DND-41 (cell line): Measurements from ENCODE around the gene USP9X.

Experiments used
- ATAC-seq: fragments of 200-7000 bp; cut with Tn5 transposase; 3 replicates; pipeline ENCODE4 v1.9.1; 2021; ENCODE audit warnings: low read depth; ENCODE audit not compliant: insufficient read depth
- DNase-seq: peaks from one replicate; pipeline ENCODE4 v3.0.0-alpha.2; 2020
- H2AFZ ChIP-seq: 2 replicates; pipeline ENCODE4 v1.6.0; 2012; ENCODE audit warnings: low read depth, low read length
- H3K27ac ChIP-seq: 2 replicates; pipeline ENCODE4 v1.5.1; 2012; ENCODE audit warnings: low read length, inconsistent platforms
- H3K27me3 ChIP-seq: fragments of 200-600 bp; sonication (generic); 2 replicates; pipeline ENCODE4 v1.6.0; 2012; ENCODE audit warnings: low read length, mild to moderate bottlenecking, inconsistent platforms; ENCODE audit not compliant: insufficient read depth, poor library complexity
- H3K36me3 ChIP-seq: 2 replicates; pipeline ENCODE4 v1.5.1; 2012; ENCODE audit warnings: low read length, inconsistent platforms; ENCODE audit not compliant: insufficient read depth
- H3K4me1 ChIP-seq: 2 replicates; pipeline ENCODE4 v1.5.1; 2012; ENCODE audit warnings: mild to moderate bottlenecking, low read length; ENCODE audit not compliant: insufficient read depth
- H3K4me2 ChIP-seq: 2 replicates; pipeline ENCODE4 v1.6.0; 2012; ENCODE audit warnings: mild to moderate bottlenecking, moderate library complexity, low read length, inconsistent platforms; ENCODE audit not compliant: insufficient read depth
- H3K4me3 ChIP-seq, 2 experiments: fragments of 200-600 bp in 1 of 2; shearing (Covaris generic) in 1 of 2; 2 replicates each; pipeline ENCODE4 v1.5.1; 2012 to 2016; ENCODE audit warnings: inconsistent platforms in 2 of 2, low read length in 2 of 2, mild to moderate bottlenecking in 2 of 2, low read depth in 1 of 2, moderate library complexity in 1 of 2
- H3K79me2 ChIP-seq: 2 replicates; pipeline ENCODE4 v1.6.0; 2012; ENCODE audit warnings: low read length, inconsistent platforms; ENCODE audit not compliant: insufficient read depth
- H3K9ac ChIP-seq: 2 replicates; pipeline ENCODE4 v1.6.0; 2012; ENCODE audit warnings: low read depth, mild to moderate bottlenecking, inconsistent platforms, low read length, moderate library complexity
- H3K9me3 ChIP-seq: 2 replicates; pipeline ENCODE4 v1.5.1; 2012; ENCODE audit warnings: low read length, moderate library complexity, mild to moderate bottlenecking, inconsistent platforms; ENCODE audit not compliant: insufficient read depth, severe bottlenecking
- H4K20me1 ChIP-seq: 2 replicates; pipeline ENCODE4 v1.6.0; 2012; ENCODE audit warnings: low read length; ENCODE audit not compliant: insufficient read depth
- EZH2 ChIP-seq: IDR thresholded peaks from 3 replicates; pipeline ENCODE4 v1.6.1; 2012; ENCODE audit warnings: borderline replicate concordance, low read depth, mild to moderate bottlenecking, moderate library complexity, low read length, inconsistent platforms; ENCODE audit not compliant: severe bottlenecking
- TF ChIP-seq, protein P1 (sequence below): IDR thresholded peaks from 2 replicates; pipeline ENCODE4 v1.5.1; 2012; ENCODE audit warnings: borderline replicate concordance, low read length, moderate library complexity, mild to moderate bottlenecking; ENCODE audit not compliant: poor library complexity, severe bottlenecking; ENCODE audit errors: extremely low read depth

USP9X gene, protein sequence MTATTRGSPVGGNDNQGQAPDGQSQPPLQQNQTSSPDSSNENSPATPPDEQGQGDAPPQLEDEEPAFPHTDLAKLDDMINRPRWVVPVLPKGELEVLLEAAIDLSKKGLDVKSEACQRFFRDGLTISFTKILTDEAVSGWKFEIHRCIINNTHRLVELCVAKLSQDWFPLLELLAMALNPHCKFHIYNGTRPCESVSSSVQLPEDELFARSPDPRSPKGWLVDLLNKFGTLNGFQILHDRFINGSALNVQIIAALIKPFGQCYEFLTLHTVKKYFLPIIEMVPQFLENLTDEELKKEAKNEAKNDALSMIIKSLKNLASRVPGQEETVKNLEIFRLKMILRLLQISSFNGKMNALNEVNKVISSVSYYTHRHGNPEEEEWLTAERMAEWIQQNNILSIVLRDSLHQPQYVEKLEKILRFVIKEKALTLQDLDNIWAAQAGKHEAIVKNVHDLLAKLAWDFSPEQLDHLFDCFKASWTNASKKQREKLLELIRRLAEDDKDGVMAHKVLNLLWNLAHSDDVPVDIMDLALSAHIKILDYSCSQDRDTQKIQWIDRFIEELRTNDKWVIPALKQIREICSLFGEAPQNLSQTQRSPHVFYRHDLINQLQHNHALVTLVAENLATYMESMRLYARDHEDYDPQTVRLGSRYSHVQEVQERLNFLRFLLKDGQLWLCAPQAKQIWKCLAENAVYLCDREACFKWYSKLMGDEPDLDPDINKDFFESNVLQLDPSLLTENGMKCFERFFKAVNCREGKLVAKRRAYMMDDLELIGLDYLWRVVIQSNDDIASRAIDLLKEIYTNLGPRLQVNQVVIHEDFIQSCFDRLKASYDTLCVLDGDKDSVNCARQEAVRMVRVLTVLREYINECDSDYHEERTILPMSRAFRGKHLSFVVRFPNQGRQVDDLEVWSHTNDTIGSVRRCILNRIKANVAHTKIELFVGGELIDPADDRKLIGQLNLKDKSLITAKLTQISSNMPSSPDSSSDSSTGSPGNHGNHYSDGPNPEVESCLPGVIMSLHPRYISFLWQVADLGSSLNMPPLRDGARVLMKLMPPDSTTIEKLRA (N-terminal part only)

DNA sequence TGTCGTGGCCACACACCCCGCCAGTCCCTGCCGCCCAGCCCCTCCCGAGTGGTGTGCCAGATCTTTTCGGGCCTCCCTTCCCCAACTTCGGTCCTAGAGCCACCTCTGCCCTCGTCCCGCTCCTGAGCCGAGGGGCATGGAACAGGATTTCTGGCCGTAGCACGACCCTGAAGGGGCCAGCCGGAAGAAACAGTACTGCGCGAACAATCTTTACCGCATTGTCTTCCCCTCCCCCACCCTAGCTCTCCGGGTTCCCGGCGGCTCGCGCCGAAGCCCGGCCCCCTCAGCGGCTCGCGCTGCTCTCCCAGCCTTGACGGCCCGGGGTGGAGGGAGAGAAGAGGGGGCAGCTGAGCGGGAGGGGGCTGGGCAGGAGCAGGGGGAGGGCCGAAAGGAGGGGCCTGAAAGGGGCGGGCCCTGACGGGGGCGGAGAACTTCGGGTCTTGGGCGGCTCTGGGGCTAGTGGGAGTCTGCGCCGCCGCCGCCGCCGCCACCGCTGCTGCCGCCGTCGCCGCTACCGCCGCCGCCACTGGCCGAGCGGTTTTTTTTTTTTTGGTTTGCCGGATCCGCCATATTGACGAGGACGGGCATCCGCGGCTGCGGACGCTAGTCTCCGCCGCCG lies at the start of gene USP9X:
Gene USP9X, plus strand, starts transcription at position 553 of the 619 bp plus-strand sequence. CDS start 38,184 bp downstream, outside the sequence.
- Histone ChIP-seq H3K9me3 (no peaks in the 10 kb centered on the region), H3K36me3 (no peaks in the 10 kb centered on the region; the same call in 1 of the 2 replicates), H4K20me1 (peaks cover 9% of the 10 kb centered on the region), H3K9ac (peak within 1 kb of the TSS; percentile 98), H3K4me3 (peak within 1 kb of the TSS; percentile 66 to 84; a peak in 3 of 4 replicates), H3K4me1 (peaks cover 34% of the 10 kb centered on the region), H2AFZ (peak within 1 kb of the TSS; percentile 93), H3K27me3 (no peaks in the 10 kb centered on the region), H3K4me2 (peak within 1 kb of the TSS; percentile 75), H3K27ac (peak within 1 kb of the TSS; percentile 100), H3K79me2 (peaks cover 47% of the 10 kb centered on the region)
- TF ChIP-seq, protein P1, sequence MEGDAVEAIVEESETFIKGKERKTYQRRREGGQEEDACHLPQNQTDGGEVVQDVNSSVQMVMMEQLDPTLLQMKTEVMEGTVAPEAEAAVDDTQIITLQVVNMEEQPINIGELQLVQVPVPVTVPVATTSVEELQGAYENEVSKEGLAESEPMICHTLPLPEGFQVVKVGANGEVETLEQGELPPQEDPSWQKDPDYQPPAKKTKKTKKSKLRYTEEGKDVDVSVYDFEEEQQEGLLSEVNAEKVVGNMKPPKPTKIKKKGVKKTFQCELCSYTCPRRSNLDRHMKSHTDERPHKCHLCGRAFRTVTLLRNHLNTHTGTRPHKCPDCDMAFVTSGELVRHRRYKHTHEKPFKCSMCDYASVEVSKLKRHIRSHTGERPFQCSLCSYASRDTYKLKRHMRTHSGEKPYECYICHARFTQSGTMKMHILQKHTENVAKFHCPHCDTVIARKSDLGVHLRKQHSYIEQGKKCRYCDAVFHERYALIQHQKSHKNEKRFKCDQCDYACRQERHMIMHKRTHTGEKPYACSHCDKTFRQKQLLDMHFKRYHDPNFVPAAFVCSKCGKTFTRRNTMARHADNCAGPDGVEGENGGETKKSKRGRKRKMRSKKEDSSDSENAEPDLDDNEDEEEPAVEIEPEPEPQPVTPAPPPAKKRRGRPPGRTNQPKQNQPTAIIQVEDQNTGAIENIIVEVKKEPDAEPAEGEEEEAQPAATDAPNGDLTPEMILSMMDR, result no peak
- TF ChIP-seq EZH2, result no peak
- peak; percentile 74 for ATAC-seq
- peak; percentile 88 for DNase-seq

GRCh38 chrX:41035582-41035981 lies 49.7 kb upstream of the USP9X start:
- no peak for DNase-seq
- Histone ChIP-seq H3K27ac (no peak overlapping the region), H3K79me2 (no peaks in the 10 kb centered on the region), H4K20me1 (no peaks in the 10 kb centered on the region), H3K9me3 (no peaks in the 10 kb centered on the region), H3K27me3 (no peaks in the 10 kb centered on the region), H3K4me2 (no peak overlapping the region), H3K9ac (no peak overlapping the region), H2AFZ (no peak overlapping the region), H3K36me3 (no peaks in the 10 kb centered on the region), H3K4me3 (no peak overlapping the region), H3K4me1 (no peaks in the 10 kb centered on the region)
- no peak for ATAC-seq
- TF ChIP-seq EZH2, result no peak
- TF ChIP-seq, protein P1, result no peak

- H3K4me2 ChIP-seq, result no peak overlapping the region
- no peak overlapping the region for H3K9ac ChIP-seq
- TF ChIP-seq EZH2, result no peak
- TF ChIP-seq, protein P1, result no peak
- no peaks in the 10 kb centered on the region for H3K27me3 ChIP-seq
- ATAC-seq (no peak), DNase-seq (no peak)
- no peak overlapping the region for H3K27ac ChIP-seq
- no peak overlapping the region for H2AFZ ChIP-seq
- H3K79me2 ChIP-seq, result no peaks in the 10 kb centered on the region
- no peaks in the 10 kb centered on the region for H4K20me1 ChIP-seq
- no peaks in the 10 kb centered on the region for H3K36me3 ChIP-seq
- no peaks in the 10 kb centered on the region for H3K9me3 ChIP-seq
- no peaks in the 10 kb centered on the region for H3K4me1 ChIP-seq
- H3K4me3 ChIP-seq, result no peak overlapping the region
Observed at GRCh38 chrX:41036668-41037326, 48.4 kb upstream of the USP9X start.
